Upper lobe of left lung (tissue), 6 donors: ENCODE results near the gene ZNF33A. TPM values are rescaled to one million over a fixed set of nuclear protein-coding genes. Genes with fewer than 3 reads are reported as not detected.
"Not testable (repeated sequence)": the region's sequence is repeated elsewhere in the genome, so short reads cannot be mapped to it uniquely, and the experiment has no call there.

Source experiments
- ATAC-seq, 2 donors: fragments of 200-7000 bp; cut with Tn5 transposase; one replicate each; pipeline ENCODE4 v1.9.1; 2022; ENCODE audit warnings: mild to moderate bottlenecking in 2 of 2, moderate library complexity in 2 of 2; ENCODE audit not compliant: low FRiP score in 2 of 2
- DNase-seq, 2 donors: peaks; one replicate each; pipeline ENCODE4 v3.0.0-alpha.2; 2019 to 2020
- H3K27ac ChIP-seq, 4 donors: fragments of 200-600 bp; sonication (generic); one replicate each; pipeline ENCODE4 v1.5.1; 2016 to 2019
- H3K27me3 ChIP-seq, 4 donors: fragments of 200-600 bp; sonication (generic); one replicate each; pipeline ENCODE4 v1.5.1; 2017 to 2019
- H3K36me3 ChIP-seq, 4 donors: fragments of 200-600 bp; sonication (generic); one replicate each; pipeline ENCODE4 v1.5.1; 2016 to 2019
- H3K4me1 ChIP-seq, 4 donors: fragments of 200-600 bp; sonication (generic); one replicate each; pipeline ENCODE4 v1.5.1; 2018 to 2019
- H3K4me3 ChIP-seq, 4 donors: fragments of 200-600 bp; sonication (generic); one replicate each; pipeline ENCODE4 v1.5.1; 2017 to 2019; ENCODE audit warnings: mild to moderate bottlenecking in 2 of 4, moderate library complexity in 1 of 4
- H3K9me3 ChIP-seq, 4 donors: fragments of 200-600 bp; sonication (generic); one replicate each; pipeline ENCODE4 v1.5.1; 2018 to 2019
- EP300 ChIP-seq, 4 donors: sonication (generic); formaldehyde crosslinking; IDR thresholded peaks; one replicate each; pipeline ENCODE4 v1.5.1; 2017; ENCODE audit warnings: antibody characterized with exemption in 4 of 4, control low read depth in 2 of 4
- POLR2A ChIP-seq, 4 donors: fragments of 450-650 bp; IDR thresholded peaks; one replicate each; pipeline ENCODE4 v1.5.1; 2016 to 2017; ENCODE audit warnings: antibody characterized with exemption in 4 of 4, mild to moderate bottlenecking in 2 of 4
- POLR2AphosphoS5 ChIP-seq, 2 donors: sonication (generic); formaldehyde crosslinking; IDR thresholded peaks; one replicate each; pipeline ENCODE4 v1.5.1; 2017; ENCODE audit warnings: antibody characterized with exemption in 2 of 2
- WGBS, 2 donors: methylation state at CpG; one replicate each; pipeline ENCODE4 v1.1.5; 2017 to 2018; 5-methylcytosine and 5-hydroxymethylcytosine counted together
- total RNA-seq, 6 donors: library from RNA; depleted of rRNA in 4 of 6; stranded (reverse); fragments of >200 nt in 4 of 6; gene quantifications; one replicate each; pipeline versions ENCODE4 v1.1.0 to v1.2.1, GENCODE V29; 2016 to 2021
- TF ChIP-seq, protein P1 (sequence below), 6 experiments: fragments of 450-650 bp in 4 of 6; fragments of 200-600 bp in 2 of 6; sonication (generic) in 2 of 6; IDR thresholded peaks; one replicate each; pipeline ENCODE4 v1.5.1; 2016 to 2019; ENCODE audit warnings: antibody characterized with exemption in 6 of 6
- donor health status: DM: no; HTN: no; CAD: no; lungs with moderate emphysema.
- donor health status: DM: no; HTN: yes; CAD: no; lungs with severe emphysema.

ZNF33A gene
- total RNA-seq, 6 donors from 2014 or later = 20.0 to 49.1 (median 22.9) TPM

DNA sequence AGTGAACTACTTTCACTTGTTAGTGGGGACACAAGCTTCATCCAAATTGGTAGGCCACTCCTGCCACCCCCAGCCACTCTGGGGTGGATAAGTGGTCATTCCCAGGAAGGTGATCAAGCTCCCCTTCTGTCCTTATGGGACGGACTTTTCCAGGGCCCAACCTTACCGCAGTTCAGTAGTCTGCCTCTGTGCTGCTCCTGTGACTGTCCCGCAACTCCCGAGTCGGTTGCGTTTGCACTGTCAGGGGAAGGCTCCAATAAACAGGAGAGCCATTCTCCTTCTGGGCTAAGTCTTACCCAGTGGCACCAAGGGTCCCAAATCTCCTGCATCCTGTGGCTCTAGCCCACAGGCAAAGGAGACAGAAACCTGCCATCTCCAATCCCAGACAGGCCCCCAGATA lies 7.4 kb upstream of the ZNF33A start:
- WGBS, 2 donors = 97% methylated on average over 6 of the region's 6 CpGs; no CpG with 5 or more reads in 1 of the 2 donors
- no peak for ATAC-seq
- Histone ChIP-seq H3K27me3 (no peaks in the 10 kb centered on the region), H3K4me1 (no peaks in the 10 kb centered on the region), H3K4me3 (no peak overlapping the region), H3K36me3 (no peaks in the 10 kb centered on the region), H3K9me3 (no peaks in the 10 kb centered on the region), H3K27ac (no peak overlapping the region)
- no peak for TF ChIP-seq EP300 (IDR thresholded peaks at IDR 0.05)
- TF ChIP-seq POLR2AphosphoS5 (IDR thresholded peaks at IDR 0.05) = no peak
- no peak for TF ChIP-seq POLR2A (IDR thresholded peaks at IDR 0.05)
- TF ChIP-seq, protein P1, sequence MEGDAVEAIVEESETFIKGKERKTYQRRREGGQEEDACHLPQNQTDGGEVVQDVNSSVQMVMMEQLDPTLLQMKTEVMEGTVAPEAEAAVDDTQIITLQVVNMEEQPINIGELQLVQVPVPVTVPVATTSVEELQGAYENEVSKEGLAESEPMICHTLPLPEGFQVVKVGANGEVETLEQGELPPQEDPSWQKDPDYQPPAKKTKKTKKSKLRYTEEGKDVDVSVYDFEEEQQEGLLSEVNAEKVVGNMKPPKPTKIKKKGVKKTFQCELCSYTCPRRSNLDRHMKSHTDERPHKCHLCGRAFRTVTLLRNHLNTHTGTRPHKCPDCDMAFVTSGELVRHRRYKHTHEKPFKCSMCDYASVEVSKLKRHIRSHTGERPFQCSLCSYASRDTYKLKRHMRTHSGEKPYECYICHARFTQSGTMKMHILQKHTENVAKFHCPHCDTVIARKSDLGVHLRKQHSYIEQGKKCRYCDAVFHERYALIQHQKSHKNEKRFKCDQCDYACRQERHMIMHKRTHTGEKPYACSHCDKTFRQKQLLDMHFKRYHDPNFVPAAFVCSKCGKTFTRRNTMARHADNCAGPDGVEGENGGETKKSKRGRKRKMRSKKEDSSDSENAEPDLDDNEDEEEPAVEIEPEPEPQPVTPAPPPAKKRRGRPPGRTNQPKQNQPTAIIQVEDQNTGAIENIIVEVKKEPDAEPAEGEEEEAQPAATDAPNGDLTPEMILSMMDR (IDR thresholded peaks at IDR 0.05) = no peak
- no peak for DNase-seq

DNA sequence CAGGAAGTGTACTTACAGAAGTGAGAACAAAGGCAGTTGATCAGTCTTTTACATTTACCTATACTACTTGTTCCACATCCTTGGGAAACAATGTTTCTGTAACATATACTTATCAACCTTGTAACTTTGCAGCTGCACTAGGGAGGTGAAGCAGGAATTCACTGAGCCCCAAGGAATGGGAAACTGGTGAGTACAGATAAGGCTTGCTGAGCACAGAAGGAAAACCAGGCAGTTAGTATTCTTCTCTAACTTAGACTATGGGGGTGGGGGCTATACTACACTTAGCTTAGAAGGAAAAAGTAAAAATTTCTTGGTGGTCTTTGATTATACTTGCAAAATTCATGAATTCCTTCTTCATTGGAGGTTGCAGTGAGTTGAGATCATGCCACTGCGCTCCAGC lies 6.9 kb upstream of the ZNF33A start:
- H3K27ac ChIP-seq = no peak overlapping the region
- H3K9me3 ChIP-seq = no peaks in the 10 kb centered on the region
- no peak for DNase-seq
- TF ChIP-seq POLR2A (IDR thresholded peaks at IDR 0.05) = no peak
- TF ChIP-seq, protein P1 (IDR thresholded peaks at IDR 0.05) = no peak
- no peak for TF ChIP-seq POLR2AphosphoS5 (IDR thresholded peaks at IDR 0.05)
- no peak overlapping the region for H3K4me3 ChIP-seq
- ATAC-seq = no peak
- H3K36me3 ChIP-seq = no peaks in the 10 kb centered on the region
- 93 to 100% methylated on average over 1 of the region's 1 CpG for WGBS, 2 donors
- H3K27me3 ChIP-seq = no peaks in the 10 kb centered on the region
- no peaks in the 10 kb centered on the region for H3K4me1 ChIP-seq

DNA sequence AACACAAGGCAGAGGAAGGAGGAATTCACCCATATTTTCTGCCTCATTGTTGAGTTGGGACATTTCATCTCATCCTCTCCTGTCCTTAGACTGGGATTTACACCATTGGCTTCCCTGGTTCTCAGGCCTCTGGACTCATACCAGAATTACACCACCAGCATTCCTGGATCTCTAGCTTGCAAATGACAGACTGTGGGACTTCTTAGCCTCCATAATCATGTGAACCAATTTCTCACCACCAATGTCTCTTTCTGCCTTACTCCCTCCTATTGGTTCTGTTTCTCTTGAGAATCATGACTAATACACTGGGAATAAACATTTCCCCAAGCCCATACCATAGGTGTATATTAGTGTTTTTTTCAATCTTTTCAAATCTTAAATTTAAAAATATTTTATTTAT lies 2.9 kb upstream of the ZNF33A start:
- Histone ChIP-seq H3K4me1 (peaks cover 7 to 22% (median 10%) of the 10 kb centered on the region in 4 donors), H3K27ac (peak overlapping the region in 2 of 4 donors; percentile 8 to 61), H3K27me3 (no peaks in the 10 kb centered on the region), H3K4me3 (no peak overlapping the region), H3K36me3 (no peaks in the 10 kb centered on the region), H3K9me3 (no peaks in the 10 kb centered on the region)
- DNase-seq = no peak
- TF ChIP-seq POLR2A (IDR thresholded peaks at IDR 0.05) (no peak), POLR2AphosphoS5 (IDR thresholded peaks at IDR 0.05) (no peak), EP300 (IDR thresholded peaks at IDR 0.05) (no peak)
- TF ChIP-seq, protein P1 (IDR thresholded peaks at IDR 0.05) = no peak
- ATAC-seq = no peak

DNA sequence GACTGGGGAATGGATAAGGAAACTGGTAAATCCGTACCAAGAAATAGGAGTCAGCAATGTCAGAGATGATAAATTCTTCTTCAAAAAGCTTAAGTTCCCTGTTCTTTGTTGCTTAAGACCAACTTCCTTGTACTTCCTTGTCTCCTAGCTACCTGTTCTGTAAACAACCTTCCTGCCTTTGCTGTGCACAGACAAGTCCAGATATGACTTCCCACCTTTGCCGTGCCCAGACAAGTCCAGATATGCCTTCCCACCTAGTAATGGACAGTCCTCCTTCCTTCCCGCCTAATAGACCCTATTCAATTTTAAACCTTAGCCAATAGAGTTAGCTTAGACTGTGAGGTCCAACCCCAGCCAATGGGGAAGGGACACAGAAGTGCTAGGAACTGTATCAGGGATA lies 2.5 kb upstream of the ZNF33A start:
- DNase-seq = no peak
- WGBS, 2 donors = 67 to 72% methylated on average over 3 of the region's 3 CpGs
- Histone ChIP-seq H3K36me3 (peaks cover 0 to 4% (median 0%) of the 10 kb centered on the region in 4 donors), H3K4me3 (no peak overlapping the region), H3K27ac (peak overlapping the region in 2 of 4 donors; percentile 8 to 61), H3K4me1 (peaks cover 7 to 22% (median 10%) of the 10 kb centered on the region in 4 donors), H3K27me3 (no peaks in the 10 kb centered on the region), H3K9me3 (no peaks in the 10 kb centered on the region)
- TF ChIP-seq POLR2A (IDR thresholded peaks at IDR 0.05) (no peak), POLR2AphosphoS5 (IDR thresholded peaks at IDR 0.05) (no peak), EP300 (IDR thresholded peaks at IDR 0.05) (no peak)
- TF ChIP-seq, protein P1 (IDR thresholded peaks at IDR 0.05) = no peak
- no peak for ATAC-seq

DNA sequence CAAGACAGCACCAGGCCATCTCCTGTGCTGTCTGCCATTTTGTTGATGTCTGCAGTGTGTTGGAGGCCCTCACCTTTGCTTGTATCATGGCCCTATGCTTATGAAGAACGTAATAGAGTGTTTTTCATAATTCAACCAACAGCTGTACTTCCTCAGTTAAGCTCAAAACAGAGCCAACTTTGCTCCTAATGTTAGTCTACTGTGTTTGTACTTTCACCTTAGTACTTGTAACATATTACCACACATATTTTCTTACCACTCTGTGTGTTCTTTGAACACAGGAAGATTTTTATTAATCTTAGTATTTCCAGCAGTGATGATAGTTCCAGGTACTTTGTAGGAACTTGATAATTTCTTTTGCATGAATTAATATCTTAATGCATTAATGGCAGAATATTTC lies 5.9 kb downstream of the ZNF33A start:
- Histone ChIP-seq H3K9me3 (no peaks in the 10 kb centered on the region), H3K27ac (no peak overlapping the region), H3K36me3 (peaks cover 27 to 80% (median 53%) of the 10 kb centered on the region in 4 donors), H3K4me1 (peaks cover 5 to 12% (median 7%) of the 10 kb centered on the region in 4 donors), H3K27me3 (no peaks in the 10 kb centered on the region), H3K4me3 (no peak overlapping the region)
- no peak for TF ChIP-seq POLR2A (IDR thresholded peaks at IDR 0.05)
- TF ChIP-seq EP300 (IDR thresholded peaks at IDR 0.05) = no peak
- TF ChIP-seq POLR2AphosphoS5 (IDR thresholded peaks at IDR 0.05) = no peak
- TF ChIP-seq, protein P1 (IDR thresholded peaks at IDR 0.05) = no peak
- 88 to 90% methylated on average over 1 of the region's 1 CpG for WGBS, 2 donors
- DNase-seq (no peak), ATAC-seq (no peak)

DNA sequence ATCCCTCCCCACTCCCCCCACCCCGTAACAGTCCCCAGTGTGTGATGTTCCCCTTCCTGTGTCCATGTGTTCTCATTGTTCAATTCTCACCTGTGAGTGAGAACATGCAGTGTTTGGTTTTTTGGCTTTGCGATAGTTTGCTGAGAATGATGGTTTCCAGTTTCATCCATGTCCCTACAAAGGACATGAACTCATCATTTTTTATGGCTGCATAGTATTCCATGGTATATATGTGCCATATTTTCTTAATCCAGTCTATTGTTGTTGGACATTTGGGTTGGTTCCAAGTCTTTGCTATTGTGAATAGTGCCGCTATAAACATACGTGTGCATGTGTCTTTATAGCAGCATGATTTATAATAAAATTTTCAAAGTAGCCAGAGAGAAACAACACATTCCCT lies 8.6 kb downstream of the ZNF33A start:
- H3K4me3 ChIP-seq, DNase-seq, ATAC-seq, H3K4me1 ChIP-seq, H3K9me3 ChIP-seq, H3K27me3 ChIP-seq, H3K27ac ChIP-seq: not testable (repeated sequence)
- WGBS, 2 donors = 44 to 48% methylated on average over 4 of the region's 4 CpGs
- H3K36me3 ChIP-seq = peaks cover 25 to 90% (median 65%) of the 10 kb centered on the region in 4 donors
